NCI-H2107 (cell line): ENCODE data around the gene OXA1L.
"Not testable (repeated sequence)": the region's sequence is repeated elsewhere in the genome, so short reads cannot be mapped to it uniquely, and the experiment has no call there.

ENCODE experiments used
- DNase-seq: peaks from one replicate; lab custom pipeline; 2025; lab: John Stamatoyannopoulos, UW

OXA1L gene

GRCh38 chr14:22800346-22800745, 33.9 kb downstream of the OXA1L start:
- no peak for DNase-seq

GRCh38 chr14:22801716-22802115, 35.2 kb downstream of the OXA1L start:
- DNase-seq, result no peak

- DNase-seq, result no peak
These were observed 36.6 kb downstream of the OXA1L start for GRCh38 chr14:22802860-22803686.

DNA sequence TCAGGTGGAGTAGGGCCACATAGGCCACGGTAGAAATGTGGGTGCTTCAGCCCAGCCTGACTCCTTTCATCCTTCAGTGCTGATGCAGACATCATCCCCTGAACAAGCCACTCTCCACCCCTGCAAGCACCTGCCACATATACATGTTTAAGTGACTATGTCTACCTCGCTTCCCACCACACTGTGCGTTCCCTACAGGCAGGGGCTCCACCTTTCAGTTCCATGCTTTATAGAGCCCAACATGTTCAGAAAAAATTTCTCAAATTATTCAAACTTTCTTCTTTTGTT, 37.1 kb downstream of the OXA1L start:
- no peak for DNase-seq

DNA sequence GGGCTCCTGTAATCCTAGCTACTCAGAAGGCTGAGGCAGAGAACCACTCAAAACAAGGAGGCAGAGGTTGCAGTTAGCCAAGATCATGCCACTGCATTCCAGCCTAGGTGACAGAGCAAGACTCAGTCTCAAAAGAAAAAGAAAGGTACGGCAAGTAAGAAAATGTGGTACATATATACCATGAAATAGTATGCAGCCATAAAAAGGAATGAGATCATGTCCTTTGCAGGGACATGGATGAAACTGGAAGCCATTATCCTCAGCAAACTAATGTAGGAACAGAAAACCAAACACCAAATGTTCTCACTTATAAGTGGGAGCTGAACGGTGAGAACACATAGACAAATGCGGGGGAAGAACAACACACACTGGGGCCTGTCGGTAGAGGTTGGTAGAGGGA, 38.7 kb downstream of the OXA1L start:
- not testable (repeated sequence) for DNase-seq

GRCh38 chr14:22807432-22808087, 41.1 kb downstream of the OXA1L start:
- no peak for DNase-seq

DNA sequence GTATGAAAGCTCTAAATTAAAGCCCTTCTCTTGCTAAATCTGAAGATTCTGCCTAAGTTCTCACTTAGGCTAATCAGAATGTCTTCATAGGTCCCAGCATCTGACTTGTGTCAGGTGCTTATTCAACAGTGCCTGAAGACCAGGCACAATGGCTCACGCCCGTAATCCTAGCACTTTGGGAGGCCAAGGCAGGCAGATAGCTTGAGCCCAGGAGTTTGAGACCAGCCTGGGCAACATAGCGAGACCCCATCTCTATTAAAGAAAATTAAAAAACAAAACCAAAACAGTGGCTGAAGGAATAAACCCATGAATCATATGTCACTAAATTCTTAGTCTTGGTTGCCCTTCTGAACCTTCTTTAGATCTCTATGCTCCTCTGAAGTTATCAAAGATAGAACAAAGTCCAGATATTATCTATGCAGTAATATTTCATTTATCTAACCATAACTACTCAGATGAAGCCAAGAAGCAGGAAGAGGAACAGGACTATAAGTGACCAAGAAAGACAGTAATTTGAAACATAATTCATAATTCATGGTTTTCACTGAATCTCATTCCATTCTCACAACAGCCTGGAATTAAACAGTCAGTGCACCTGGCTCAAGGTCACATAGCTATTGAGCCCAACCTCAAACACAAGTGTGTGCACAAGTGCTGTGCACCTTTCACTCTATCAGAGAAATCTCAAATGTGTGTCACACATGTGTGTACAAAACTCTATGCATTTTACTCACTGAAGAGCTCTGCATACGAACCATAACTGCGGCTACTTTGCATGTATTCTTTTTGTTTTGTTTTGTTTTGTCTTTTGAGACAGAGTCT, 42.1 kb downstream of the OXA1L start:
- DNase-seq, result no peak

DNA sequence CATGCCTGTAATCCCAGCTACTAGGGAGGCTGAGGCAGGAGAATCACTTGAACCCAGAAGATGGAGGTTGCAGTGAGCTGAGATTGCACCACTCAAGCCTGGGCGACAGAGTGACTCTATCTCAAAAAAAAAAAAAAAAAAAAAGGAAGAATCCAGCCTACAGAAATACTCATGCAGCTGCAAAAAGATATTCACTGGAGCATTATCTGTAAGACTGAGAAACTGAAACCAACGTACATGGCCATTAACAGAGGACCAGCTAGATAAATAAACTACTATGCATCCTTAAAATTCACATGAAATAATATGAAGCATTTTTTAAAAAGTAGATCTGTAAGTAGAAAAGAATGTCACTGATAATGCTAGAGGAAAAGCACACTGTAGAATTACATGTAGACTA, 45.2 kb downstream of the OXA1L start:
- DNase-seq, result no peak

DNA sequence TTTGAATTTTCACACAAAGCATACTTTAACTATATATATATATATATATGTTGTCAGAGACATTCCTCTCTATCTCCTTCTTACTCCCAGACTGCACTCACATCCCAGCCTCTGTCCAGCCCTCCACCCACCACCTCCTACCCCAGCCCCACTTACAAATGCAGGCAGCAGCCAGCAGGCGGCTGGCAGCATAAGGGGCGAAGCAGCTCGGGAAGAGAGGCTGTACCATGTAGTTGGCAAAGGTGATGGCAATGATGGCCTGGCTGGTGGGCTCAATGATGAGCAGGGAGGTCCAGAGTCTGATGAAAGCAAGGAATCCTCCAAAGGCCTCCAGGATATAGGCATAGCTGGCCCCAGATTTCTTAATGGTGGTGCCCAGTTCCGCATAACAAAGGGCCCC, 46.3 kb downstream of the OXA1L start:
- DNase-seq, result no peak

DNA sequence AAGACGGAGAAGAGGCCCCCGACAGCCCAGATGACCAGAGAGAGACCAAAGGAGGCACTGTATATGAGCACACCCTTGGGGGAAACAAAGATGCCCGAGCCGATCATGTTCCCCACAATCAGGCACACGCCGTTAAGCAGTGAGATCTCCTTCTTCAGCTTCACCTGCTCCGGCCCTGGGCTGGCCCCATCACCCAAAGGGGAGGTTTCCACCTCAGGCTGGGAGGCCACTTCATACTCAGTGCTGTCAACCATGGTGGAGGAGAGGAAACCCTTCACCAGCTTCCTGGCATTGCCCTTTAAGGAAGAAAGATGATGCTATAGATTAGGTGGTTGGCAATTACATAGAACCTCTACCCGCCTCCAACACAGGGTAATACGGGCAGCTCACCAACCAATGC, 46.7 kb downstream of the OXA1L start:
- DNase-seq, result no peak

GRCh38 chr14:22814373-22814772, 47.9 kb downstream of the OXA1L start:
- no peak for DNase-seq

- DNase-seq, result no peak
These were observed 48.6 kb downstream of the OXA1L start, which contains the start of gene SLC7A7 for GRCh38 chr14:22814941-22815713. Gene SLC7A7, minus strand, starts transcription at chr14:22815435. Its CDS starts 2,037 bp downstream, at chr14:22813398.

DNA sequence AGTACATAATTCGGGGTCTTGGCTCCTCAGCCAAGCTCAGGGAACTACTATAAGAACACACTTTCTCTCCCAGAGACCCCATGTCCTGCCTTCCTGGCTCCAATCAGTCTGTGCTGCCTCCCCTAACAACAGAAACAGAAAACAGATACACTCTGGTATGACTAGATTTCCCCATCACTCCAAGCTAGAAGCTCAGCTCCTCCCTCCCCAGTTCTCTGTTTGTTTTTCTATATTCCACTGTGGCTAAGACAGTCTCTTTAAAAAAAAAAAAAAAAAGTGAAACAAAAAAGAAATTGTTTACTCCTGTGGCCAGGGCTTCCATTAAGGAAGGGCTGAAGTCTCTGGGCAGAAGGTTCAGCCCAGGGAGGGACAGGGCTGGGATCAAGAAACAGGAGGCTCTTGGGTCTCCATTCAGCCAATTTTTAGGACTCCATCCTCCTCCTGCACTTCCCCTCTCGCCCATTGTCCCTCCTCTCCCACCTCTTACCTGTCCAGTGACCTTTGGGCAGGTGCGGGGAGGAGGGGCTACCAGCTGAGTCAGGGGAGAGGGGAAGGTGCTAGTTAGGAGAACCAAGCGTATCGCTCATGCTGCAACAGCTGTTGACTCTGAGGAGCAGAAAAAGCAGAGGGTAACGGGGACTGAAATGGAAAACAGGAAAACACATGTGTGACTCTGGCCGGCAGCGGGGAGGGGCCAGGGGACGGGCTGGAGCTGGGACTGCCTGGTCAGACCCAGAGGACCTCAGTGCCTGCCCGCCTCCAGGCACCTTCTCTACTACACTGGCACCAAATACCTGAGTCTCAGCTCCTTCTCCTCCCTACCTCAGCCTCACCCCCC, 52.9 kb downstream of the OXA1L start:
- no peak for DNase-seq

DNA sequence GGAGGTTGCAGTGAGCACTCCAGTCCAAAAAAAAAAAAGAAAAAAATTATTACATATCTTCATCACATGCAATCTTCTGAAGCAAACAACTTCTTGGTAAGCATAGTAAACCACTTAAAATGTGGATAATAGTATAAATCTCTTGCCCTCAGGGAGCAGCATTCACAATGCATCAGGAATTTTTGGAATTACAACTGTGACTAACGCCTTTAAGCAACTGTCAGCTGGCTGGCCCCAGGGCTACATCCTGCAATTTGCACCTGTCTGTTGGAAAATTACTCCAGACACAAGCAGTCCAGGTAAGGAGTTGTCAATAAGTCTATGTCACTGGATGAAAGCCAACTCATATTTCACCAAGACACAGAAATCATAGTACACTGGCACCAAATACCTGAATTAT, 54.2 kb downstream of the OXA1L start:
- DNase-seq, result no peak

GRCh38 chr14:22821193-22822015, 54.9 kb downstream of the OXA1L start:
- no peak for DNase-seq

DNA sequence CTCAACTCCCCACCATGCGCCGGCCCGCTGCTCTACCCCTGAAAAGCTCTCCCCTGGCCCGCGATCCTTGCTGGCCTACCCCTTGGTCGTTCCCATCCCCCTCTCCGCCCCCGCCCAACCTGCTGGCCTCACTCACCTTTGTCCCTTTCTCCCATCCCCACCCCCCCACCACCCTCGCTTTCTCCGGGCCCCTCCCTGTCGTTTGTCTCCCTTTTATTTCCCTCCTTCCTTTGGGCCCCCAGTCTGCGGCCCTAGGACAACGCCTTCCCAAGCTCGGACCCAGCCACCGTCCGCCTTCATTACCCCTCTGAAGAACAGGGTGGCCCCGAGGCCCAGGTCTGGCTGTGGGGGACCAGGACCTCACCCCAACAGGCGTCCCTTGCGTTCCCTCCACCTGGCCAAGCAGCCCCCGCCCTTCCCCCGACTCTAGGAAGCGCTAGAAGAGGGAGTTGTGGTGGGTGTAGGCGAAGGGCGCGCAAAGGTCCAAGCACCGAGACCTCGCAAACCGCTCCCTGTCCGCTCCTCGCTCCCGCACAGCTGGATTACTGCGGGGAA, 55.6 kb downstream of the OXA1L start:
- DNase-seq, result no peak
